22Rv1 (cell line): ENCODE measurements around the gene PAGE2B.

ENCODE experiments used
- CTCF ChIP-seq: fragments of 450-650 bp; IDR thresholded peaks from 2 replicates; pipeline ENCODE4 v1.5.1; 2017; ENCODE audit warnings: mild to moderate bottlenecking
- ZFX ChIP-seq: fragments of 450-650 bp; IDR thresholded peaks from 2 replicates; pipeline ENCODE4 v1.6.1; 2017; ENCODE audit warnings: antibody characterized with exemption, borderline replicate concordance

- TF ChIP-seq CTCF (no peak), ZFX (no peak)
These were observed 14.1 kb downstream of the PAGE2B start, which contains the start of gene PAGE2 for GRCh38 chrX:55088795-55089489.
